SK-N-SH (cell line): ENCODE measurements around the gene GUK1. TPM values are rescaled to one million over a fixed set of nuclear protein-coding genes. Genes with fewer than 3 reads are reported as not detected.

Experiments used
- CTCF ChIA-PET: fragments of 300-600, 350-600 bp; formaldehyde crosslinking; extraction: SDS; loops from one replicate; lab custom pipeline; 2021; lab: Yijun Ruan, JAX
- POLR2A ChIA-PET: fragments of 350-600 bp; sonication (Branson Sonifier 250); formaldehyde crosslinking; extraction: SDS; loops from one replicate; lab custom pipeline; 2020; ENCODE audit warnings: antibody characterized with exemption, inconsistent platforms; lab: Yijun Ruan, JAX
- DNase-seq: peaks from one replicate; pipeline ENCODE4 v3.0.0; 2012
- H2AFZ ChIP-seq: fragments of 200-600 bp; sonication (generic); 2 replicates; pipeline ENCODE4 v1.8.1; 2016; ENCODE audit warnings: antibody characterized with exemption, mild to moderate bottlenecking, low read depth
- H3F3A ChIP-seq: fragments of 200-600 bp; sonication (generic); replicated peaks from 2 replicates; pipeline ENCODE3; 2016; ENCODE audit warnings: antibody characterized with exemption, mild to moderate bottlenecking; ENCODE audit not compliant: insufficient read depth
- H3K27ac ChIP-seq, 2 experiments: fragments of 200-500 bp in 1 of 2; fragments of 200-600 bp in 1 of 2; sonication (Bioruptor generic) in 1 of 2; sonication (generic), shearing (Covaris generic) in 1 of 2; 2 replicates each; pipeline versions ENCODE4 v1.5.1 to v1.6.1; 2014 to 2016; ENCODE audit warnings: low read depth in 2 of 2, inconsistent platforms in 1 of 2, low read length in 1 of 2, mild to moderate bottlenecking in 1 of 2, mixed read lengths in 1 of 2
- H3K27me3 ChIP-seq: fragments of 200-600 bp; sonication (generic), shearing (Covaris generic); 2 replicates; pipeline ENCODE4 v1.6.1; 2016; ENCODE audit warnings: mixed run types; ENCODE audit not compliant: insufficient read depth
- H3K36me3 ChIP-seq, 2 experiments: fragments of 200-500 bp in 1 of 2; fragments of 200-600 bp in 1 of 2; sonication (Bioruptor generic) in 1 of 2; sonication (generic) in 1 of 2; replicated peaks in 1 of 2; 2 replicates each; pipeline versions ENCODE3 to v1.5.1; 2014 to 2016; ENCODE audit warnings: low read length in 1 of 2, mild to moderate bottlenecking in 1 of 2; ENCODE audit not compliant: insufficient read depth in 2 of 2, control insufficient read depth in 1 of 2
- H3K4me1 ChIP-seq, 2 experiments: fragments of 200-500 bp in 1 of 2; fragments of 200-600 bp in 1 of 2; sonication (Bioruptor generic) in 1 of 2; sonication (generic), shearing (Covaris generic) in 1 of 2; 2 replicates each; pipeline versions ENCODE4 v1.5.1 to v1.6.1; 2014 to 2016; ENCODE audit warnings: low read depth in 1 of 2, low read length in 1 of 2, mixed run types in 1 of 2; ENCODE audit not compliant: insufficient read depth in 2 of 2, control insufficient read depth in 1 of 2
- H3K4me2 ChIP-seq: fragments of 200-600 bp; sonication (generic), shearing (Covaris generic); 2 replicates; pipeline ENCODE4 v1.6.1; 2017; ENCODE audit warnings: mixed run types
- H3K4me3 ChIP-seq, 2 experiments: fragments of 200-500 bp in 1 of 2; fragments of 200-600 bp in 1 of 2; sonication (Bioruptor generic) in 1 of 2; sonication (generic), shearing (Covaris generic) in 1 of 2; 2 replicates each; pipeline versions ENCODE4 v1.5.1 to v1.8.1; 2014 to 2016; ENCODE audit warnings: low read depth in 2 of 2, inconsistent platforms in 1 of 2, low read length in 1 of 2, mild to moderate bottlenecking in 1 of 2, mixed read lengths in 1 of 2, moderate library complexity in 1 of 2
- H3K79me2 ChIP-seq: fragments of 200-600 bp; sonication (generic); 2 replicates; pipeline ENCODE4 v1.8.1; 2017; ENCODE audit warnings: mild to moderate bottlenecking; ENCODE audit not compliant: insufficient read depth
- H3K9ac ChIP-seq: fragments of 200-600 bp; sonication (generic); 2 replicates; pipeline ENCODE4 v1.6.1; 2017; ENCODE audit warnings: mixed run types
- H3K9me2 ChIP-seq: fragments of 200-600 bp; sonication (generic); 2 replicates; pipeline ENCODE4 v1.6.1; 2017; ENCODE audit warnings: mixed run types
- H3K9me3 ChIP-seq: fragments of 200-600 bp; sonication (generic); 2 replicates; pipeline ENCODE4 v1.6.1; 2017; ENCODE audit warnings: mixed run types, mild to moderate bottlenecking, moderate library complexity
- H4K20me1 ChIP-seq: fragments of 200-600 bp; sonication (generic); 2 replicates; pipeline ENCODE4 v1.6.1; 2017; ENCODE audit warnings: mild to moderate bottlenecking, mixed run types; ENCODE audit not compliant: insufficient read depth
- ELF1 ChIP-seq: IDR thresholded peaks from 2 replicates; pipeline ENCODE4 v1.4.0; 2012
- GATA2 ChIP-seq: sonication (generic); formaldehyde crosslinking; IDR thresholded peaks from 2 replicates; pipeline ENCODE4 v1.5.0; 2020; ENCODE audit warnings: mild to moderate bottlenecking, missing genetic modification reagents
- PBX3 ChIP-seq: IDR thresholded peaks from 2 replicates; pipeline ENCODE4; 2012
- REST ChIP-seq: IDR thresholded peaks from 2 replicates; pipeline ENCODE4 v1.6.1; 2012; ENCODE audit warnings: mild to moderate bottlenecking, low read depth, low read length, moderate library complexity
- RFX5 ChIP-seq: IDR thresholded peaks from 2 replicates; pipeline ENCODE4 v1.6.1; 2012; ENCODE audit warnings: mild to moderate bottlenecking, improper control_type of control experiment, low read length
- SIN3A ChIP-seq: IDR thresholded peaks from 2 replicates; pipeline ENCODE4 v1.6.1; 2012; ENCODE audit warnings: low read depth, mild to moderate bottlenecking, low read length, moderate library complexity, borderline replicate concordance
- USF2 ChIP-seq: fragments of 150-350 bp; IDR thresholded peaks from 2 replicates; pipeline ENCODE4 v1.6.1; 2017; ENCODE audit warnings: antibody characterized with exemption, low read length, low read depth, borderline replicate concordance
- YY1 ChIP-seq: IDR thresholded peaks from 2 replicates; pipeline ENCODE4 v1.4.0; 2012; ENCODE audit warnings: low read depth, mild to moderate bottlenecking
- WGBS: methylation state at CpG from one replicate; pipeline ENCODE4 v1.1.6; 2017; ENCODE audit warnings: low lambda C conversion rate; 5-methylcytosine and 5-hydroxymethylcytosine counted together
- polyA plus RNA-seq, 3 experiments: library from polyadenylated mRNA; depleted of rRNA; stranded (reverse); fragments of >200 nt; gene quantifications; 2 replicates each; pipeline ENCODE4 v1.2.3, GENCODE V29; 2012

The GUK1 gene
- polyA plus RNA-seq, 1 of the 3 experiments (the other 2 are of a cell fraction), result 742 TPM

- TF ChIP-seq USF2 (no peak), GATA2 (CRISPR knock-in tag) (no peak), ELF1 (no peak), SIN3A (no peak), REST (no peak), YY1 (no peak), RFX5 (no peak), PBX3 (no peak)
- CTCF ChIA-PET, result interaction anchor here (1.7 to 5.4 kb wide), 2 partner anchors 13 to 22 kb away, joined by 5 to 24 read pairs; partner anchors contain the start of gene IBA57
- Histone ChIP-seq H3K9me2 (no peaks in the 10 kb centered on the region), H3K9ac (no peak overlapping the region), H3K4me3 (no peak overlapping the region), H3K4me1 (peaks cover 23% of the 10 kb centered on the region in 2 experiments; a peak in 2 of 4 replicates), H3K36me3 (peaks cover 4 to 31% of the 10 kb centered on the region in 2 experiments), H4K20me1 (peaks cover 69% of the 10 kb centered on the region), H2AFZ (no peak overlapping the region), H3K79me2 (peaks cover 69% of the 10 kb centered on the region), H3K4me2 (peak overlapping the region; percentile 100; the same call in 1 of the 2 replicates), H3F3A (no peaks in the 10 kb centered on the region), H3K27ac (no peak overlapping the region), H3K27me3 (no peaks in the 10 kb centered on the region), H3K9me3 (no peaks in the 10 kb centered on the region)
- POLR2A ChIA-PET, result interaction anchor here (1.1 kb wide), 1 partner anchor 9 kb away, joined by 3 read pairs; no protein-coding TSS in a partner anchor
- 89% methylated on average over 12 of the region's 12 CpGs for WGBS
- peak; percentile 15 for DNase-seq
Measured at GRCh38 chr1:228143480-228144192, 3.6 kb downstream of the GUK1 start.
